HK-2 (cell line): ENCODE results near the gene NOXA1.

Source experiments
- DNase-seq: peaks from one replicate; pipeline ENCODE4 v3.0.0-alpha.2; 2018; ENCODE audit not compliant: unreplicated experiment

Gene NOXA1

GRCh38 chr9:137387114-137387890, 35.9 kb upstream of the NOXA1 start:
- no peak for DNase-seq

- DNase-seq: no peak
These were observed 35.2 kb upstream of the NOXA1 start for GRCh38 chr9:137387891-137388560.

GRCh38 chr9:137388589-137389427, 34.4 kb upstream of the NOXA1 start:
- DNase-seq: no peak

GRCh38 chr9:137389428-137389746, 33.8 kb upstream of the NOXA1 start:
- no peak for DNase-seq

- DNase-seq: no peak
These were observed 32.4 kb upstream of the NOXA1 start for GRCh38 chr9:137390553-137391410.

- no peak for DNase-seq
These were observed 31.8 kb upstream of the NOXA1 start for GRCh38 chr9:137391411-137391754.

GRCh38 chr9:137392232-137393007, 30.8 kb upstream of the NOXA1 start:
- no peak for DNase-seq

GRCh38 chr9:137393176-137394150, 29.7 kb upstream of the NOXA1 start:
- no peak for DNase-seq

- DNase-seq: no peak
These were observed 28.1 kb upstream of the NOXA1 start for GRCh38 chr9:137394866-137395665.

GRCh38 chr9:137395666-137396010, 27.6 kb upstream of the NOXA1 start:
- DNase-seq: no peak

- DNase-seq: no peak
These were observed 27.0 kb upstream of the NOXA1 start for GRCh38 chr9:137396227-137396626.

GRCh38 chr9:137396634-137397367, 26.4 kb upstream of the NOXA1 start:
- no peak for DNase-seq

GRCh38 chr9:137397675-137398423, 25.3 kb upstream of the NOXA1 start:
- DNase-seq: no peak

GRCh38 chr9:137398561-137399468, 24.4 kb upstream of the NOXA1 start:
- no peak for DNase-seq

GRCh38 chr9:137402746-137403145, 20.4 kb upstream of the NOXA1 start:
- no peak for DNase-seq

GRCh38 chr9:137403269-137403668, 19.9 kb upstream of the NOXA1 start:
- no peak for DNase-seq
